Measurements from ENCODE around the gene RCHY1.

Gene RCHY1

DNA sequence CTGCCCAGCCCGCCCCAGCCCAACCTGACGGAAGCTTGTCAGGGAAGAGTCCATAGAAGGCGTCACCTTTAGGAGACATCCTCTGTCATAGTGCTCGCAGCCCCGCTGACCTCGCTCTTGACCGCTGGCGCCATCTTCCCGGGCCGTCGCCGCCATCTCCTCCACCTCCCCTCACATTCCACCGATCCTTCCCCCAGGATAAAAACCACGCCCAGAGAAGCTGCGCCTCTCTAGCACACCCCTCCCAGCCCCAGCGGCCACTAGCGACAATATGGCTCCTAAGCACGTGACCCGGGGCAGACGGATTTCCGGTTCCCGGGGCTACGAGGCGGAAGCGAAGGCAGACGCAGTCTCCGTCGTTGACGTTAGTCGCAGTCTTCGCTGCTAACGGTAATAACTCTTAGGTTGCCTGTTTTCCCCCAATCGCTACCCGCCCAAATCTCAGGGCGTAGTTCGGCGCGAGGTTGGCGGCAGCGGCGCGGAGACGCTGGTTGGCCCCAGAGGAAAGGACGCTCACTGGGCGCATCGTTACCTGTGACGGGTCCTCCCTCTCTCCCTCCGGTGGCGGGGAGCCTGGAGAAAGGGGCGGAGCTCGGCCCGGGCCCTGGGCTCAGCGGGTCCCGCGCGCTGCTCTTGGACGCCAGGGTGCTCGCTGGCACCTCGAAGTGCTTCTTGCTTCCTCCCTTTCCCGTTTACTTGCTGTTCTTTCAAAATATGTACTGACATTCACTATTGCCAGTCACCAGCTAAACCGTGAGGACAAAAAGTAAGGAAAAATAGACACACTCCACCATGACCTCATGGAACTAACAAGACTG, at the start of gene RCHY1, which contains the start of gene THAP6:
Gene RCHY1, minus strand, starts transcription at position 273 of the 818 bp plus-strand sequence. Its CDS starts 117 bp downstream, at position 156.
Gene THAP6, plus strand, starts transcription at position 343 of the 818 bp plus-strand sequence. CDS start 980 bp downstream, outside the sequence.
- peak; percentile 91 for ATAC-seq (ENCODE audit: low read depth)
- Histone ChIP-seq H3K9me3 (ENCODE audit: severe bottlenecking) (no peaks in the 10 kb centered on the region), H3K36me3 (ENCODE audit: low read depth) (peaks cover 48% of the 10 kb centered on the region), H3K4me1 (ENCODE audit: insufficient read depth, poor library complexity, severe bottlenecking) (peaks cover 31% of the 10 kb centered on the region), H3K27ac (ENCODE audit: poor library complexity, severe bottlenecking) (peak within 1 kb of the TSS; percentile 74), H3K4me3 (ENCODE audit: severe bottlenecking) (peak within 1 kb of the TSS; percentile 54), H3K27me3 (ENCODE audit: insufficient read depth, poor library complexity, severe bottlenecking) (no peaks in the 10 kb centered on the region)
- DNase-seq (ENCODE audit: low spot score), result peak; percentile 98
- TF ChIP-seq, protein P1, sequence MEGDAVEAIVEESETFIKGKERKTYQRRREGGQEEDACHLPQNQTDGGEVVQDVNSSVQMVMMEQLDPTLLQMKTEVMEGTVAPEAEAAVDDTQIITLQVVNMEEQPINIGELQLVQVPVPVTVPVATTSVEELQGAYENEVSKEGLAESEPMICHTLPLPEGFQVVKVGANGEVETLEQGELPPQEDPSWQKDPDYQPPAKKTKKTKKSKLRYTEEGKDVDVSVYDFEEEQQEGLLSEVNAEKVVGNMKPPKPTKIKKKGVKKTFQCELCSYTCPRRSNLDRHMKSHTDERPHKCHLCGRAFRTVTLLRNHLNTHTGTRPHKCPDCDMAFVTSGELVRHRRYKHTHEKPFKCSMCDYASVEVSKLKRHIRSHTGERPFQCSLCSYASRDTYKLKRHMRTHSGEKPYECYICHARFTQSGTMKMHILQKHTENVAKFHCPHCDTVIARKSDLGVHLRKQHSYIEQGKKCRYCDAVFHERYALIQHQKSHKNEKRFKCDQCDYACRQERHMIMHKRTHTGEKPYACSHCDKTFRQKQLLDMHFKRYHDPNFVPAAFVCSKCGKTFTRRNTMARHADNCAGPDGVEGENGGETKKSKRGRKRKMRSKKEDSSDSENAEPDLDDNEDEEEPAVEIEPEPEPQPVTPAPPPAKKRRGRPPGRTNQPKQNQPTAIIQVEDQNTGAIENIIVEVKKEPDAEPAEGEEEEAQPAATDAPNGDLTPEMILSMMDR (IDR thresholded peaks at IDR 0.05; ENCODE audit: poor library complexity, severe bottlenecking), result peak; percentile 6

DNA sequence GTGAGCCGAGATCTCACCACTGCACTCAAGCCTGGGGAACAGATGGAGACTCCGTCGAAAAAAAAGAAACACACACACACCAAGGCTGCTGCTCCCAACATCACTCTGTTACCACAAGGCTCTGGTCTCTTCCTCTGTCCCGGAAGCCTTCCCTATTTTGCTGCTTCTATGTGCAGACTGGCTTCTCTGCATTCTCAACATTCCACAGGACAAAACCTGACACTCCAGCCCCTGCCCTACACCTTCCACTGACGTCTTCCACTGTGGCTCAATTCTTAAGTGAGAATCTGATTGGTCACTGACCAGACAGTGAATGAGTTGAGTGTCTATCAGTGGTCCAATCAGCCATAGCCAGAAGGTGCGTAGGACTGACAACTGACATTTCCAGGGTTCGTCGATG, 47.6 kb upstream of the RCHY1 start:
- DNase-seq (ENCODE audit: low spot score) (no peak), ATAC-seq (ENCODE audit: low read depth) (peak; percentile 85; the same call in 2 of the 3 replicates)
- H3K27ac ChIP-seq (ENCODE audit: poor library complexity, severe bottlenecking), result no peak overlapping the region
- no peak overlapping the region for H3K4me3 ChIP-seq (ENCODE audit: severe bottlenecking)
- H3K36me3 ChIP-seq (ENCODE audit: low read depth), result no peaks in the 10 kb centered on the region
- H3K27me3 ChIP-seq (ENCODE audit: insufficient read depth, poor library complexity, severe bottlenecking), result no peaks in the 10 kb centered on the region
- no peaks in the 10 kb centered on the region for H3K9me3 ChIP-seq (ENCODE audit: severe bottlenecking)
- no peaks in the 10 kb centered on the region for H3K4me1 ChIP-seq (ENCODE audit: insufficient read depth, poor library complexity, severe bottlenecking)
- TF ChIP-seq, protein P1 (IDR thresholded peaks at IDR 0.05; ENCODE audit: poor library complexity, severe bottlenecking), result no peak

GRCh38 chr4:75557696-75558095, 43.5 kb upstream of the RCHY1 start:
- no peaks in the 10 kb centered on the region for H3K27me3 ChIP-seq (ENCODE audit: insufficient read depth, poor library complexity, severe bottlenecking)
- no peak for ATAC-seq (ENCODE audit: low read depth)
- no peak for DNase-seq (ENCODE audit: low spot score)
- TF ChIP-seq, protein P1 (IDR thresholded peaks at IDR 0.05; ENCODE audit: poor library complexity, severe bottlenecking), result no peak
- H3K27ac ChIP-seq (ENCODE audit: poor library complexity, severe bottlenecking), result no peak overlapping the region
- H3K4me1 ChIP-seq (ENCODE audit: insufficient read depth, poor library complexity, severe bottlenecking), result peaks cover 9% of the 10 kb centered on the region
- H3K9me3 ChIP-seq (ENCODE audit: severe bottlenecking), result no peaks in the 10 kb centered on the region
- H3K4me3 ChIP-seq (ENCODE audit: severe bottlenecking), result no peak overlapping the region
- H3K36me3 ChIP-seq (ENCODE audit: low read depth), result no peaks in the 10 kb centered on the region

DNA sequence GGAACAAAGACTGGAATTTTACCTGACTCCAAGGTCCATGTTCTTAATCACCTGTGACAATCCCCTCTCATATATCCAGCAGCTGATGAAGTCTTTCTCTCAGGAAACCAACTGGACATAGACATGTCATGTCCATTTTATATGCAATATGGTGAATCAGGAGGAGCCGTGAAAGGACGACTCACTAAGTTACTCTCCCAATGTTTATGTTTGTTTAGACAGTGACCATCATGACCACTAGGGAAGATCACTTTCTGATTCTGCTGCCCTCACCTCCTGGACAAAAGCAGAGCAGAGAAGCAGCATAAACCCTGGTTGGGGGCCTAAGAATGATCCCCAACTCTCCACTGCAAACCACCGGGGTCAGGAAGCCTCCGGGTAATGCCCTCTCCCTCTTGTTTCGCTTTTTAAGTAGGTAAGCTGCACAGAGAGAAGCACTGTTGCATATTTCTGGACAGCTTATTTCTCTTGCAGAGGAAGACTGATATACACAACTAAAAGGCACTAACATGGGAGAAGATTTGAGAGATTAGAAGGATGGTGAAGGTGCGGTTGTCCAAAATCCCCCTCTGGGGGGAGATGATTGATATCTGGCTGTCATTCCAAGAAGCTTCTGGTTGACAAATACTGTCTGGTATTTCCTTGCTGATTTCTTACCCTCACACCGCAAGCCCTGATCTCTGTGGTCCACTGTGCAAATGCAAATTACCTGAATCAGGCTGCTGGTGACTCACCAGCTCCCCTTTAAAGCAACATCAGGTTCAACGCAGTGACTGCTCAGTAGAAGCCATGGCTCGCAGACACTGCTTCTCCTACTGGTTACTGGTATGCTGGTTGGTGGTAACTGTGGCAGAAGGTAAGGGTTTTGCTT, 41.3 kb upstream of the RCHY1 start, which contains the start of gene ODAPH:
Gene ODAPH, plus strand, starts transcription at position 773 of the 871 bp plus-strand sequence. Its CDS starts 17 bp downstream, at position 790.
- H3K27me3 ChIP-seq (ENCODE audit: insufficient read depth, poor library complexity, severe bottlenecking), result no peaks in the 10 kb centered on the region
- DNase-seq (ENCODE audit: low spot score) (peak; percentile 60), ATAC-seq (ENCODE audit: low read depth) (peak; percentile 99)
- peaks cover 9% of the 10 kb centered on the region for H3K4me1 ChIP-seq (ENCODE audit: insufficient read depth, poor library complexity, severe bottlenecking)
- no peak within 1 kb of the TSS for H3K4me3 ChIP-seq (ENCODE audit: severe bottlenecking)
- no peaks in the 10 kb centered on the region for H3K9me3 ChIP-seq (ENCODE audit: severe bottlenecking)
- H3K36me3 ChIP-seq (ENCODE audit: low read depth), result no peaks in the 10 kb centered on the region
- peak within 1 kb of the TSS; percentile 75 for H3K27ac ChIP-seq (ENCODE audit: poor library complexity, severe bottlenecking)
- TF ChIP-seq, protein P1 (IDR thresholded peaks at IDR 0.05; ENCODE audit: poor library complexity, severe bottlenecking), result peak; percentile 19
